GM04504 (cell line): Measurements from ENCODE around the gene GHDC.
"Not testable (repeated sequence)": the region's sequence is repeated elsewhere in the genome, so short reads cannot be mapped to it uniquely, and the experiment has no call there.

Source experiments
- DNase-seq: peaks from one replicate; pipeline ENCODE4 v3.0.0-alpha.2; 2012; ENCODE audit warnings: low read depth

GHDC gene, protein sequence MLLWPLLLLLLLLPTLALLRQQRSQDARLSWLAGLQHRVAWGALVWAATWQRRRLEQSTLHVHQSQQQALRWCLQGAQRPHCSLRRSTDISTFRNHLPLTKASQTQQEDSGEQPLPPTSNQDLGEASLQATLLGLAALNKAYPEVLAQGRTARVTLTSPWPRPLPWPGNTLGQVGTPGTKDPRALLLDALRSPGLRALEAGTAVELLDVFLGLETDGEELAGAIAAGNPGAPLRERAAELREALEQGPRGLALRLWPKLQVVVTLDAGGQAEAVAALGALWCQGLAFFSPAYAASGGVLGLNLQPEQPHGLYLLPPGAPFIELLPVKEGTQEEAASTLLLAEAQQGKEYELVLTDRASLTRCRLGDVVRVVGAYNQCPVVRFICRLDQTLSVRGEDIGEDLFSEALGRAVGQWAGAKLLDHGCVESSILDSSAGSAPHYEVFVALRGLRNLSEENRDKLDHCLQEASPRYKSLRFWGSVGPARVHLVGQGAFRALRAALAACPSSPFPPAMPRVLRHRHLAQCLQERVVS

DNA sequence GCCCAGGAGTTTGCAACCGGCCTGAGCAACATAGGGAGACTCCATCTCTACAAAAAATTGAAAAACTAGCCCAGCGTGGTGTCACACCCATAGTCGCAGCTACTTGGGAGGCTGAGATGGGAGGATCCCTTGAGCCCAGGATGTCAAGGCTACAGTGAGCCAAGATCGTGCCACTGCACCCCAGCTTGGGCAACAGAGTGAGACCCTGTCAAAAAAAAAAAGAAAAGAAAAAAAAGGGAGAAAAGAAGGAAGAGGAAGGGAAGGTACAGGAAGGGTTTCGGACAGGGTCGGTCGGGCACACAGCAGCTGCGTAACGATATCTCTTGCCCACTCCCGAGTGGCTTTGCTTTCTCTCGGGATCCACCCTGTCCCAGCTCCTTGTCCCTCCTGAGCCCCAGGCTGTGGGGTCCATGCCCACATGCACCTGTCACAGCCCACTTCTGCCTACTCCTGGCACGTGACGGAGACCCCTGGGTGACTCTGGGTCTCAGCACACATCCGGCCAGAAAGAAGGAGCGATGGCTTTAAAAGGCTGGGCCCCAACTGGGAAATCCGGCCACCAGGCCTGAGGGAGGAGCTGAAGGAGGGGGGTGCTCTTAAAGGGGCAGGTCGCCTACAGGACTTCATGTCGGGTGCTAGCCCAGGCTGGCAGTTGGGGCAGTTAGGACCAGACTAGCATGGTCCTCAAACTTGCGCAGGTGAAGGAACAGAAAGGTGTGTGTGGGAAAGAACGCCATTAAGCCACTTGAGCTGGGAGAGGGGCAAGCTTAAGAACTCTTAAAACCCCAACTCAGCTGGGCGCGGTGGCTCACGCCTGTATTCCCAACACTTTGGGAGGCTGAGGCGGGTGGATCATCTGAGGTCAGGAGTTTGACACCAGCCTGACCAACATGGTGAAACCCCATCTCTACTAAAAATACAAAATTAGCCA lies at the start of gene GHDC:
GHDC (minus strand) TSS at position 526 of the 931 bp plus-strand sequence. CDS start 913 bp downstream, outside the sequence.
- DNase-seq, result peak; percentile 35

DNA sequence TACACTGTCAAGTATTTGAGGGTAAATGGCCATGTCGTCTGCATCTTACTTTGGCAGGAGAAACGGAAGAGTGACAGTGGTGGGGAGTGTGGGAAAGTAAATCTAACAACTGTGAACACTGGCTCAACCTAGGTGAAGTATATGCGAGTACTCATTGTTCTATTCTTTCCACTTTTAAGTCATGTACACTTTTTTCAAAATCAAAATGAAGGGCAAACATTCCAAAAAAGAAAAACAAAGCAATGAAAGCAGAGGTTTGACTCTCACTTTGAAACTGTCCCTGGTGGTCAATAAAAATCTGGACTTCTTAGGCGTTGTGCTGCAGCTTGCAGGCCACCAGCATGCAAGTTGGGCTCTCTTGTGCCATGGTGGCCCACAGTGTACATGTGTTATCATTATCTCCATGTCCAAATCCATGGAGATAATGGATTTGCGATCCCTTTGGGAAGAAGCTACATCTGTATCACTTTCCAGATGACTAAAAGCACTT lies 49.2 kb upstream of the GHDC start:
- DNase-seq, result no peak

DNA sequence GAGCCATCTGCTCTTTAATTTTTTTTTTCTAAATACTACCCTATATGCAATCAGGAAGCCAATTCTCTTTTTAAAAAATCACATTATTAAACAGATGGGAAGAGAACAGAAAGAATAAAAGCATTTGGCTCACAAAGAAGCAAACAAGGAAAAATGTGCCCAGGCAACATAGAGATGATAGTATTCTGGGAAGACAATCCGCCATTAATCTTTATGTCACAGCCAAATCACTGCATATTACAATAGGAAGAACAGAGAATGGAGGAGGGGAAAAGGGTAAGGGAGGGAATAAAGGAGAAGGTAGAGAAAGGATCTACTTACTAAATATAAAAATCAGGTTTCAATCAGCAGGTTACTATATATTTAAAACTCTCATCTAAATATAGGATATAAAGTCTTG lies 47.6 kb upstream of the GHDC start:
- DNase-seq, result no peak

DNA sequence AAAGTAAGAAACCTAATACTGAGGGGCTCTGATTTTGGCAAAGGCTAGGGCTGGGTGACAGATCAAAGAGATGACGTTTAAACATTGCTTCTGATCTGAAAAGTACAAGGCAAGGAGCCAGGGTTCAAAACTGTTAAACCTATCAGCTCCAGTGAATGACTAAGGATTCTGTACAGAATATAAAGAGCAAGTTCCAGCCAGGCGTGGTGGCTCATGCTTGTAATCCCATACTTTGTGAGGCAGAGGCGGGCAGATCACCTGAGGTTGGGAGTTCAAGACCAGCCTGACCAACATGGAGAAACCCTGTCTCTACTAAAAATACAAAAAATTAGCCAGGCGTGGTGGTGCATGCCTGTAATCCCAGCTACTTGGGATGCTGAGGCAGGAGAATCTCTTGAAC lies 46.6 kb upstream of the GHDC start:
- DNase-seq, result not testable (repeated sequence)

DNA sequence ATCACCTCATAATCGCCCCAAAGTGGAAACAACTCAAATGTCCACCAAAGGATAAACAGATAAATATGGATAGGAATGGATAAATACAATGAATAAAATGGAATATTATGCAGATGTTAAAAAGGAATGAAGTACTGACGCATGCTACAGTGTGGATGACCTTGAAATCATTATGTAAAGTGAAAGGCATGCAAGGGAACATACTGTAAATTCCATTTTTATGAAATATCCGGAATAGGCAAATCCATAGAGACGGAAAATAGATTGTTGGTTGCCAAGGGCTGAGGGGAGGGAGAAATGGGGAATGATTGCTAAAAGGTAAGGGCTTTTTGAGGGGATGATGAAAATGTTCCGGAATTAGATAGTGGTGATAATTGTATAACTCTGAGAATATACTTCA lies 45.9 kb upstream of the GHDC start:
- no peak for DNase-seq

DNA sequence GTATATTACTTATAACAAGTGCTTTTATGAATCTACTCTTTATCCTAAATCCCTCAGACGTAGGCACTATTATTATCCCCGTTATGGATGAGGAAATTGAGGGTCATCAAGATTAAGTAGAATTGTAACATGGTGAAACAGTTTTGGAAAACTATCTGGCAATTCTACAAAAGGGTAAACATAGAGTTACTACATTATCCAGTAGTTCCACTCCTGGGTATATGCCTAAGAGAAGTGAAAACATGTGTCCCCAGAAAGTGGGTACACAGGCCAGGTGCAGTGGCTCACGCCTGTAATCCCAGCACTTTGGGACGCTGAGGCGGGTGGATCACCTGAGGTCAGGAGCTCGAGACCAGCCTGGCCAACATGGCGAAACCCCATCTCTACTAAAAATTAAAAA lies 45.3 kb upstream of the GHDC start:
- DNase-seq, result not testable (repeated sequence)

DNA sequence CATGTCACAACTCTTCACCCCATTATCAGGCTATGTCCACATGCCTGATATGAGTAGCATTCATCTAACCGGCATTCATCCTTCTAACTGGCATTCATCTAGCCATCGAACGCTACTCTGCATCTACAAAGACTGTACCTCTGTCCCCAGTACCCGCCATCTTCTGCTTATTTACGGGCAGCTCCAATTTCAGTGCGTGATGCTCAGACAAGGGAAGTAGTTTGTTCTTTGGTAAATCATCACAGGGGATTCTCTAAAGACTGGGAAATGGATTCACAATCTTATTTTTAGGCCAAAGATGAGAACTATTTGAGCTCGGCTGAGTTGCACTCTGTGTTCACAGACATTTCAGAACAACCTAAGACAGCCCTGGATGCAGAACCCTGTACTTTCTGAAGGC lies 42.5 kb upstream of the GHDC start:
- DNase-seq, result no peak

DNA sequence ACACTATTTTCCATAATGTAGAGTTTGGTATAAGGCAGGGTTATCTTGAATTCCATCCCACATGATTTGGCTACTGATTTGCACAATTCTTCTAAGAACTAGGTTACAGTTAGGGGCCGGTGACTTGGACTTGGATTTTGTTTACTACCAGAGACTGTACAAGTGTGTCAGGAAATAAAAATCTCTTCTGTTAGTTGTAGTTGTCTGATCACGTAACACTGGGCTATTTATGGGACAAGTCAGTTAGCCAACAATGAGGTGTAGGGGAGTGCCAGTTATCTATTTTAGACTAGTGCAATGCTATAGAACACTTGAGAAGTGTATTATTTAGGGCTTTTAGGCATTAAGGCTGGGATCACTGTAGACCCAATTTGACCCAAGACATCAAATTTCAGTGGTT lies 39.7 kb upstream of the GHDC start:
- DNase-seq, result no peak

DNA sequence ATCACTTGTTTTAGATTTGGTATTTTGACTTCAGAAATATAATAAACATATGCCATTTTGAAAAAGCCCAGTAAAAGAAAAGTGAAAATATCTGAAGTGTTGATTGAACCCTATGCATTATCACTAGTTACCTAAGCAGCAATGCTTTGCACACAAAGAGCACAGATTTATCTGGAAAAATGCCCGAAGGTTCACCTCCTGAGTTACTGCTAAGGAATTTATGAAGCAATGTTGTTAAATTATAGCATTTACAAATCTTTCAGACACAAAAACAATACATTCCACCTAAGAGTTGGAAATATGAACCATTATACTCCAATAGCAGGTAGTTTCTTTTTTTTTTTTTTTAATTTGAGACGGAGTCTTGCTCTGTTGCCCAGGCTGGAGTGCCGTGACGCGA lies 38.9 kb upstream of the GHDC start:
- no peak for DNase-seq

DNA sequence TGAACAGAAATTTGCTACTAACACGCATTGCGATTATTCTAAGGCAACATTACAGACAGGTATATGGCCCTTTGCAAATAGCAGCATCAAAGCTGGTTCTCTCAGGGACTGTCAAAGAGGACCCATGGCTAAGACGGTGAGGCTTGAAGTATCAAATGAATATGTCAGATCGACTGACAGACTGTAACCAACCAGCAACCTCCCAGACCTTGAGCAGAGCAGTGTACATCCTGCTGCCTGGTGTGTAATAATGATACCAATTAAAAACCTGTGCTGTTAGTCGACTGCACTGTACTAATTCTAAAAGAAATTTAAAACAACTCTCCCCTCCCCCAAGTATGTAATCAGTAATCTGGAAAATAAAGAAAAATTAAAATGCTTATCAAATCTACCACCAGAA lies 35.9 kb upstream of the GHDC start:
- no peak for DNase-seq

DNA sequence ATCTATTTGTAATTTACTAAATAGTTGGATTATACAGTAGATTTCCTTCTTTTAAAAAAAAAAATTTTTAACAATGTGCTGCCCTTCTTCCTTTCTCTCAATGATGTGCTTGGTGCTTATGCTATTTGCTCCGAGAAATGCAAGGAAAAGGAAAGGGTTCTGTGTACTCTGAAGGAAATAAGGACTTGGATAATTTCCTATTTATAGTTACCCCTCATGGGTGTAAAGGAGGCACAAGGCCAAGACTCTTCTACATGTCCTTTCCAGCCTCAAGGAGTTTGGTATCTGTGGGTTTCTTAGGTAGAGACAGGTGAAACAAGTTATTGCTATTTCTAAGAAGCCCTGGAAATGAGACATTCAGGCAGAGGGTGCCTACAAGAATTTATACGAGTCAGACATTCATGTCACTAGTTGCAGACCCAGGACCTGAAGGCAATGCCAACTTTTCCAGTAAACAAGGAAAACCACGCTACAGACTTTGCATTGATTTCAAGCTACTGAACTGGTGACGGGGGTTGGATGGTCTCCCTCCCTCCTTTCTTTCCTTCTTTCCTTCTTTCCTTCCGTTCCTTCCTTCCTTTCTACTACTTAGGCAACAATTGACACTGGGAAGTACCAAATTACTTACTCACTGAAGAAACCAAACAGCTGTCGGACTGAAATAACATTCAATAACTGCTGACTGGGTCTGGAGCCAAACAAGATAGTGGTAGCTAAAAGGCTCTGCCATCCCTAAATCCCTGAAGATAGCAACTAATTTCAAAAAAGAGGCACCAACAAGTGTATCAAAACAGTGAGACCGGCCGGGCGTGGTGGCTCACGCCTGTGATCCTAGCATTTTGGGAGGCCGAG lies 33.8 kb upstream of the GHDC start:
- no peak for DNase-seq

DNA sequence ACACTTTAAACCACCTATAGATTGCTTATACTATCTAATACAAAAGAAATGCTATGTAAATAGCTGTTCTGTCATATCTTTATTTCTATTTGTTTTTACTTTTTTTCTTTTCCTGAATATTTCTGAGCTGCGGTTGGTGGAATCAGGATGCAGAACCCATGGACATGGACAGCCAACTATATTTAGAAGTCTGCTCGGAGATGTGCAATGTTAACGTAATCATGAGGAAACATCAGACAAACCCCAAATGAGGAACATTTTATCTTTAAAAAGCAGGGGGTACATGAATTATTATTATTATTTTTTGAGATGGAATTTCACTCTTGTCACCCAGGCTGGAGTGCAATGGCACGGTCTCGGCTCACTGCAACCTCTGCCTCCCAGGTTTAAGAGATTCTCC lies 31.4 kb upstream of the GHDC start:
- DNase-seq, result no peak

DNA sequence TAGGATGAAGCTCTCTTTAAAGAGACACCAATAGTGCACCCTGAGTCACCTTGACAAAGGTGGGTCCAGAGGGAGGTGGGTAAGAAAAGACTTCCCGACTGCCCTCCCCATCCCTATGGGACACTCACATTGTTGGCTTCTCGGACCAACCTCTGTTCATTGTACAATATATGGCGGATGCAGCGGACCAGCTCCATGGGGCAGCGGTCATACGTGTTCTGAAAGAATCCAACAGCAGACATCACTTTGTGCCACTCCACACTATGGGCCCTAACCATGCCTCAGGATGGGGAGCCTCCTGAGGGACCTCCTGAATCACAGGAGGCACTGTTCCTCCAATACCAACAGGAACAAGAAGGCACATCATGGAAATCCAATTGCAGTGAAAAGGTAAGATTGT lies 30.4 kb upstream of the GHDC start:
- no peak for DNase-seq

DNA sequence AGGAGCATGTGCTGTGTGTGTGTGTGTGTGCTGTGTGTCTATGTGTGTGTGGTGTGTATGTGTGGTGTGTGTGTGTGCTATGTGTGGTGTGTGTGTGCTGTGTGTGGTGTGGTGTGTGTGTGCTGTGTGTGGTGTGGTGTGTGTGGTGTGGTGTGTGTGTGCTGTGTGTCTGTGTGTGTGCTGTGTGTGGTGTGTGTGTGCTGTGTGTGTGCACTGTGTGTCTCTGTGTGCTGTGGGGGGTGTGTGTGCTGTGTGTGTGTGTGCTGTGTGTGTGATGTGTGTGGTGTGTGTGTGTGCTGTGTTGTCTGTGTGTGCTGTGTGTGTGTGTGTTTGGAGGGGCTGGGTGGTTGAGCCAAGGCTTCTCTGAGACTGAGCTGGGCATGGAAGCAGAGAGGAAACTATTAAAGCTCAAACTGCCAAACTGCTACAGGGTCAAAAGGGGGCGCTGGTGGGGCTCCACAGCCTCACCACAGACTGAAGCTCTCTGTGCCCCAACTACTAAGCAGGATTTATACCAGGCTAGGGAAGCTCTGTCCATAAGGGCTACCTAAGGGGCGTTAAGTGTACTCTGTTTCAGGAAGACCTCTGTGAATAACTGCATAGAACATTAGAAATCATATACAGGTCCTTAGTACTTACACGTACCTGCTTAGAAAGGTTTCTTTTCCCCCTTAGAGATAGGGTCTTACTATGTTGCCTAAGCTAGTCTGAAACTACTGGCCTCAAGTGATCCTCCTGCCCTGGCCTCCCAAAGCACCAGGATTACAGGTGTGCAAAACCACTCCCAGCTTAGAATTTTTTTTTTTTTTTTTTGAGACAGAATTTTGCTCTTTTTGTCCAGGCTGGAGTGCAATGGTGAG lies 27.8 kb upstream of the GHDC start:
- DNase-seq, result peak; percentile 13

DNA sequence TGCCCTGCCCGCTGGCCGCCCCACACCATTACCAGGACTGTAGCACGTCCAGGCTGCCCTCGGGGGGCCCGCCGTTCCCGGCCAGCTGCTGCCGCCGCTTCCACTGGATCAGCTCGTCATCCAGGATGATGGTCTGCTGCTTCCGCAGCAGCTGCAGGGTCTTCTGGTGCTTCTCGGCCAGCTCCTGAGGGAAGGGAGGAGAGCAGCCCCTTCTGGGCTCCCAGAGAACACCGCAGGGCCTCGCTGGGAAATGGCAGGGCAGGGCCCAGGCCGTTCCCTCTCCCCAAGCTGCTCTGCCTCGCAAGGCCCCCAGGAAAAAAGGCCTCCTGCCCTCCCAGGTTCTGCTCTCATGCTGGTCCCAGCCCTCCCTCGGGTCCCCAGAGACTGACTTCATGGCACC lies 25.0 kb upstream of the GHDC start:
- DNase-seq, result not testable (repeated sequence)

DNA sequence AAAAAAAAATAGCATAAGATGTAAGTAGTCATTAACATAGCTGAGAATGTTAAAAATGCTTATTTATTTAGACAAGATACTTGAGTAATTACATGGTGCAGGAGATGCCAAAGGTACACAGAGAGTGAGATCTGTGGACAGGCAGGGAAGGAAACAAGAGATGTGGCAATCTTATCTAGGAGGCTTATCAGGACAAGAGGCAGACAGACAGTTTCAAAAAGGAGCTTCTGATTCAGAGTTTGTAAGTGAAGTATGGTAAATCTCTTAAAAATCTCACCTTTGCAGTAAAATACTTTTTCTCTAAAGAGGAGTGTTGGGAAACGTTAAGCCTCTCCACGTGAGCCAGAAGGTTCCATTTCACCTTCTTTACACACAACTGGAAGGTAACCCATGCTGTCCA lies 19.9 kb upstream of the GHDC start:
- DNase-seq, result no peak

DNA sequence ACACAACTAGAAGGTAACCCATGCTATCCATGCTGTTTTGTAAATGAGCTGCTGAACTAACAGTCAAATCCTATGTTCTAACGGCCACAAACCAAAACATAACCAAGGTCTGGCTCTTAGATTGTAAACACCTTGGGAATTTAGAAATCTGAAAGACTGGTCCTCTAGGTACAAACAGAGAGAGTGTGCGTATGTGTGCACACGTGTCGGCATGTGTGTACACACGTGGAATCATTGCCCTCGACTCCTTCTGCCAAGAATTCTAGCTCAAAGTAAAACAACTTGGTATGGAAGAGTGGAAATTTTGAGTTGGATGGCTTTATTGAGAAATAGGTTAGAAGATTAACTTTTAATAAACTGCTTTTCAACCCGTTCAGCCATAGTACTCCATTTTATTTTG lies 18.1 kb upstream of the GHDC start:
- no peak for DNase-seq

DNA sequence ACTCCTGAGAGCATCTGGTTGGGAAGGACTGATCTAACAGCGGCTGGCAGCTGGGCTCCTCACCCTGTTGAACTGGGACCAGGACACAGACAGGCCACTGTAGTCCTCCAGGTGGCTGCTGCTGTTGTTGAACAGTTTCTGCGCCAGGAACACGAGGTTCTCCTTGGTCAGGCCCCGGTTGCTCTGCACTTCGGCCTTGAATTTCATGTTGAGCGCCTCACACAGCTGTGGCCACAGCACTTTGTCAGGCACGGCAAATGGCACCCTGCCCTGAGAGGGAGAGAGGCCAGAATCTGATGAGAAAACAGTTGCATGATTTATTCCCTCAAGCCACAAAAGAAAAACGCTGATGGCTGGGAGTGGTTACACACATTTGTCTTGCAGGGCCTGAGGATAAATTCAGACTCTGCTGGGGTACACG lies 17.6 kb upstream of the GHDC start:
- DNase-seq, result peak; percentile 57

DNA sequence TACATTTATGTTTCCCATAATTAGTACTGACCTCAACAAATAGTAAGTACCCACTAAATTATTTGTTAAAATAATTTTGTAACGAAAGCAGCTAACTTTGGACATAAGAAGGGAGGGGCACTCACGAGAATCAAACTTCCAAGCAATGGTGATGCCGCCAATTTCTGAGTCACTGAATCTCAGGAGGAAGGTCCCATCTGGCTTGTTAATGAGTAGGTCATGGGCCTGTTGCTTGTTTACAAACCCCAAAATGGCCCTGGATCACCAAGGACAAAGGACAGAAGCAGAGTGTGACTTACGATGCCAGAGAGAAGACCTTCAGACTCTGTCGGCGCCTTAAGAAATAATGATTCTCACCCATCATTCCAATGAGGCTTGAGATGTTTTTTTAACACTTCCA lies 15.8 kb upstream of the GHDC start:
- no peak for DNase-seq

DNA sequence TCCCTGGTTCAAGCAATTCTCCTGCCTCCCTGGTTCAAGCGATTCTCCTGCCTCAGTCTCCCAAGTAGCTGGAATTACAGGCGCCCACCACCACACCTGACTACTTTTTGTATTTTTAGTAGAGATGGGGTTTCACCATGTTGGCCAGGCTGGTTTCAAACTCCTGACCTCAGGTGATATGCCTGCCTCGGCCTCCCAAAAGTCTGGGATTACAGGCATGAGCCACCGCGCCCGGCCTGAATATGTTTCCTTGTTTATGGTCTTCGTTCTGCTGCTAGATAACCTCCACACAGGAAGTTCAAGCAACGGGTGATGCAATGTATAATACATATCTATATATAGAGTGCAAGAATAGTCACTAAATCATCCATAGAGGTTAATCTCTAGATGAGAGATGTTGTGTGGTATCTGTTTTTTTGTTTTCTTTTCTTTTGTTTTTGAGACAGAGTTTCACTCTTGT lies 11.9 kb upstream of the GHDC start:
- not testable (repeated sequence) for DNase-seq

DNA sequence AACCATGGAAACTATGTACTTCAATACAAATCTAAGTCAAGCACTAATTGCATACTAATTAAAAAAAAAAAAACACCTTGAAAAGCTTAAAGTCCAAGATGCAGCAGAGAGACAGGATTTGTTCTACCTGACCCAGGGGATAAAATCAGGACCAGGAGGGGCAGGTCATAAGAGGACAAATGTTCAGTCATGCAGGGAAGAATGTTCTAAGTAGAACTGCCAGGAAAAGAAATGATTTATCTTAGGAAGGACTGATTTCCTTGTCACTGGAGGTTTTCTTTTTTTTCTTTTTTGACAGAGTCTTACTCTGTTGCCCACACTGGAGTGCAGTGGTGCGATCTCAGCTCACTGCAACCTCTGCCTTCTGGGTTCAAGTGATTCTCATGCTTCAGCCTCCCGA lies 9.1 kb upstream of the GHDC start:
- no peak for DNase-seq
